Measurements from ENCODE around the gene TEDC1. TPM values are rescaled to one million over a fixed set of nuclear protein-coding genes. Genes with fewer than 3 reads are reported as not detected.

TEDC1 gene
- total RNA-seq, 1 experiment from 2014 or later: 26.2 TPM

- no peak overlapping the region for H2AFZ ChIP-seq (ENCODE audit: low read length)
- no peak overlapping the region for H4K91ac ChIP-seq (ENCODE audit: insufficient read length, low read depth, low read length)
- H3K9me3 ChIP-seq (ENCODE audit: control insufficient read depth, low read depth, low read length): no peaks in the 10 kb centered on the region
- H3K4me1 ChIP-seq (ENCODE audit: insufficient read depth, low read length): no peaks in the 10 kb centered on the region; the same call in 1 of the 2 replicates
- H3K9ac ChIP-seq (ENCODE audit: extremely low read depth, insufficient read length, low read length): no peak overlapping the region
- no peaks in the 10 kb centered on the region for H3K79me1 ChIP-seq (ENCODE audit: insufficient read depth, low read depth, low read length, poor library complexity, severe bottlenecking)
- Mint-ChIP-seq H3K27ac (no peak overlapping the region; a peak in 1 of 7 replicates), H3K4me1 (peaks cover 0 to 9% of the 10 kb centered on the region in 2 experiments; a peak in 1 of 4 replicates), H3K9me3 (no peaks in the 10 kb centered on the region), H3K27me3 (ENCODE audit: low read depth) (peaks cover 17% of the 10 kb centered on the region), H3K36me3 (ENCODE audit: insufficient read depth in 1 of 3, low read depth in 3 of 3) (peaks cover 0 to 4% (median 0%) of the 10 kb centered on the region in 3 experiments; a peak in 2 of 7 replicates), H3K4me3 (peak overlapping the region in 1 of 2 experiments; percentile 17; a peak in 1 of 5 replicates)
- no peak overlapping the region for H2AK5ac ChIP-seq (ENCODE audit: insufficient read length, low read length)
- no peak overlapping the region for H2BK12ac ChIP-seq (ENCODE audit: insufficient read length, low read depth, low read length)
- no peak overlapping the region for H2BK120ac ChIP-seq (ENCODE audit: low read depth, low read length, poor library complexity, severe bottlenecking)
- H4K20me1 ChIP-seq (ENCODE audit: control insufficient read depth, insufficient read depth, insufficient read length): no peaks in the 10 kb centered on the region
- H2BK20ac ChIP-seq (ENCODE audit: low read depth, low read length, poor library complexity, severe bottlenecking): no peak overlapping the region
- H3K23ac ChIP-seq (ENCODE audit: insufficient read length, low read depth, low read length): no peak overlapping the region
- H3K23me2 ChIP-seq (ENCODE audit: insufficient read length, low read depth, low read length, poor library complexity, severe bottlenecking): peaks cover 8% of the 10 kb centered on the region
- peak overlapping the region; percentile 7 for H3K18ac ChIP-seq (ENCODE audit: insufficient read length, low read depth, low read length)
- no peak overlapping the region for H3K4me2 ChIP-seq (ENCODE audit: insufficient read depth, insufficient read length, low read length)
- H2BK5ac ChIP-seq (ENCODE audit: insufficient read length, low read length): no peak overlapping the region
- H3K79me2 ChIP-seq (ENCODE audit: insufficient read depth, low read length): no peaks in the 10 kb centered on the region
- peaks cover 11% of the 10 kb centered on the region; the same call in 1 of the 2 replicates for H3K27me3 ChIP-seq (ENCODE audit: insufficient read depth, low read length)
- WGBS (ENCODE audit: extremely low coverage, insufficient read length, low lambda C conversion rate): no CpG with 5 or more reads among the region's 8 CpGs
- no peak overlapping the region for H3K27ac ChIP-seq (ENCODE audit: insufficient read length, low read depth, low read length)
- H2BK15ac ChIP-seq (ENCODE audit: low read depth, low read length): no peak overlapping the region
- DNase-seq: no peak
- H3K14ac ChIP-seq (ENCODE audit: insufficient read depth, low read length): no peak overlapping the region; the same call in 1 of the 2 replicates
- no peak overlapping the region for H3T11ph ChIP-seq (ENCODE audit: low read length)
- H3K56ac ChIP-seq (ENCODE audit: insufficient read length, low read depth, low read length): no peak overlapping the region
- no peak overlapping the region for H4K8ac ChIP-seq (replicated peaks; ENCODE audit: insufficient read length, low read depth, low read length)
- no peak overlapping the region for H4K5ac ChIP-seq (ENCODE audit: insufficient read length, low read depth, low read length)
- TF ChIP-seq CTCF (conservative IDR thresholded peaks at IDR 0.05): no peak
- no peak overlapping the region for H3K4ac ChIP-seq (ENCODE audit: low read depth, low read length)
Measured at GRCh38 chr14:105471823-105472485, 19.1 kb upstream of the TEDC1 start.

Measured in H9 (cell line).